Right renal pelvis (tissue), 4 donors: ENCODE measurements around the gene PAQR5. TPM values are rescaled to one million over a fixed set of nuclear protein-coding genes. Genes with fewer than 3 reads are reported as not detected.
A peak's percentile ranks its signal among the peaks of the same experiment; 100 is the strongest.
"Not testable (repeated sequence)": the region's sequence is repeated elsewhere in the genome, so short reads cannot be mapped to it uniquely, and the experiment has no call there.

Source experiments
- DNase-seq, 4 donors: peaks; one replicate each; pipeline ENCODE4 v3.0.0-alpha.2; 2013; ENCODE audit warnings: low read depth in 4 of 4, low spot score in 3 of 4, missing footprints in 1 of 4
- polyA plus RNA-seq, 4 donors: library from polyadenylated mRNA; unstranded; fragments of 120-200 nt; gene quantifications; one replicate each; pipeline ENCODE4 v1.2.1, GENCODE V29; 2013; ENCODE audit not compliant: insufficient read length in 4 of 4

PAQR5 gene
- polyA plus RNA-seq, 4 donors, result 26.7 to 35.6 (median 34.0) TPM

DNA sequence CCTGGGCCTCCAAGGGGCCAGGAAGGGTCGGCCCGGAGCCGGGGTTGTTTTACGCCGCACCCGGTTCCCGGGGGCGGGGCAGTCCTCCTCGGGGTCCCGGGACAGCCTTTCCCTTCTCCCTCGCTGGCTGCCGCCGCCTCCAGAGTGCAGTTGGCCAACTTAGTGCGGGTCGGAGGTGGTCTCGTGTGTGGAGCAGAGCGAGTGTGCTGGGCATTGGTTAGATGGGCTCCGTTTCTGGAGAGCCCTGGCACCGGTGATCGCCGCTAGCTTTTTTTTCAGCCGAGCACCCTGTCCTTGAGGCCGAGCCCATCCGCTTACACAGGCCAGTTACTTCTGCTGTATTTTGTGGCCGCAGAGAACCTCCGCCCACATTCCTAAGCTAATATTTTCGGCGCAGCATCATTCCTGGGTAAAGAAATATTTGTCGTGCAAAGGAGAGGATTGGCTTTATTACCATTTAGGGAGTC, 116.0 kb downstream of the PAQR5 start:
- DNase-seq, result peak in 2 of 4 donors; percentile 33 to 44

DNA sequence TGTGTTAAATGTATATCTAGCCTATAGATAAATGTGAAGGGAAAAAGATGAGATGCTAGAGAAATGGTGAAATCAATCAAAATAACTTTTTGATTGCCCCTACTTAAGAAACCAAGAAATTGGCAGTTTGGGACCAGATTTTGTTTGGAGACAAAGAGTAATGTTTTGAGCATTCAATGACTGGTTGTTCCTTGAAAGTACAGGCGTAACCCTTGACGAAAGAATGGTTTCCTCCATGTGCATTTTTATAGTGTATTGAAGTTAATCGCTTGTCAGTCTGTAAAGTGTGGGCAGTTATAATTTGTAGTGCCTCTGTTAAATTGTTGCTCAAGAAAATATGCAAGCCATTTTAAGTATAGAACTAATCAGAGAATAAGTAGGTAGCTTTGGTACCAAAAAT, 116.7 kb downstream of the PAQR5 start:
- no peak for DNase-seq

GRCh38 chr15:69417581-69417980, 118.9 kb downstream of the PAQR5 start:
- no peak for DNase-seq

GRCh38 chr15:69421498-69421897, 122.8 kb downstream of the PAQR5 start:
- no peak for DNase-seq

DNA sequence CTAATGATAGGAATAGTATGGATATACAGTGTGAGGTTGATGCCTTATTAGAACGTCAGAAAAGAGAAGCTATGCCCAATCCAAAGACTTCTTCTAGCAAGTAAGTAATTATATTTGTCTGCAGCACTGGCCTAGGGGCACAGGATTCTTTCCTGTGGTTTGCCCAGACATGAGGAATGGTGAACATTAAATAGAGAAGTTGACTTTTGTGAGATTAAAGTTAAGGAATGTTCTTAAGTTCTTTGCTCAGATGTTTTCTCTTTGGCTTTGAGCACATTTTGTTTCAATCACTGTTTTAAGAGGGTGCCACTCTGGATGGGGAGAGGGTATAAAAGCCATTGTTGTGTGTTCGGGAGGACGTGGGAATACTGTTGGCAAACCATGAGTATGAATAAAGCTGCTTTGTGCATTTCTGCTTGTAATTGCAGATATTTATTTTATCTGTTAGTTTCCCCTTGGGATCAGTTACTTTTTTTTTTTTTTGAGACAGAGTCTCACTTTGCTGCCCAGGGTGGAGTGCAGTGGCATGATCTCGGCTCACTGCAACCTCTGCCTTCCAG, 123.7 kb downstream of the PAQR5 start:
- DNase-seq, result no peak

DNA sequence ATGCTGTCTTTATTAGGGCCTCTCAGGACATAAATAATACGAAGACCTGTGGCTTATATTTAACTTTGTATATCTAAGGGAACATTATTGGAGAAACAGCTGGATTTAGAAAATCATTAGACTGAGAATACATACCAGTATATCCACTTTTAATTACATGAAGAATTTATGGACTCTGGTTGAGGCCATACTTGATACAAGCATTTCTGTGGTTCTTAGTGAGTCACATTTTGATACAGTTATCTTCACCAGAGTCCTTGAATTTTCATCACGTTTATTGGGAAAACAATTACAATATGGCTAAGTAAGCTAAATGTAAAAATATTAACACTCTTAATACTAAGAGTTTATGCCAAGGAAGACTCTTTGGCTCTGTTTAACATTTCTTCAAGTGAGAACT, 125.3 kb downstream of the PAQR5 start:
- DNase-seq, result no peak

- no peak for DNase-seq
Observed at GRCh38 chr15:69424748-69425413, 126.2 kb downstream of the PAQR5 start.

GRCh38 chr15:69433831-69434230, 135.1 kb downstream of the PAQR5 start:
- DNase-seq, result no peak

DNA sequence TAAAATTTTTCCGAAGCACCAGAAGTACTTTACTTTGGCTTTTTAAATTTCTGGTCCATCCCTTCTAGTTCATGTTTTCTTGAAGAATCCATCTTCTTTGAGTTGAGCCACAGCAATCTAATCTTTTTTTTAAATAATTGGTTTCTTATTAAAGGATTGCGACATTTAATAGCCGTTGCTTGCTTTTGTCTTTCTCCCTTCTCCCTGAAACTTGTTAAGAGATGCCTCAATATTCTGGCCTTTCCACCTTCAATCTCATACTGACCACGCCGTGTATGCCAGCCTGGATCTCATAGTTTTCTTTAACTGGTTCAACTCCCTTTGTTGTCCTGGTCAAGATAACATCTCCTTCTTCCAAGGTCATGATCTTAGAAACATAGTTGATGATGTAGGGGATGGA, 135.5 kb downstream of the PAQR5 start:
- DNase-seq, result no peak

GRCh38 chr15:69434679-69435078, 136.0 kb downstream of the PAQR5 start:
- DNase-seq, result no peak

GRCh38 chr15:69435985-69436384, 137.3 kb downstream of the PAQR5 start:
- DNase-seq, result no peak

DNA sequence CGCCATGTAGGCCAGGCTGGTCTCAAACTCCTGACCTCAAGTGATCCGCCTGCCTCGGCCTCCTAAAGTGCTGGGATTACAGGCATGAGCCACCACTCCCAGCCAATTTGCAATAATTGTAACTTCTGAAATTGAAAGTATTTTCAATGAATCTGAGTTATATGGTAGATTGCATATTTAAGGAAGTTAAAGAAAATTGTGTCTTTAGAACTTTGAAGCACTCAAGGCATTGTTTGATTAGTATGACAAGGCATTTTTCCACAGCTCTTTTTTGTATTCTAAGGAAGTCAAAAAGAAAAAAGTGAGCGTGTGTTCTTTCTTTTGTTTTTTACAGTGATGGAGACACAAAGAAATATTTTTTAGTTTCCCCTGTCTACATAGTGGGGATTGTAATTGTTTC, 138.2 kb downstream of the PAQR5 start:
- no peak for DNase-seq

- DNase-seq, result no peak
Observed at GRCh38 chr15:69439623-69440022, 140.9 kb downstream of the PAQR5 start.

GRCh38 chr15:69443032-69443611, 144.4 kb downstream of the PAQR5 start:
- DNase-seq, result no peak

DNA sequence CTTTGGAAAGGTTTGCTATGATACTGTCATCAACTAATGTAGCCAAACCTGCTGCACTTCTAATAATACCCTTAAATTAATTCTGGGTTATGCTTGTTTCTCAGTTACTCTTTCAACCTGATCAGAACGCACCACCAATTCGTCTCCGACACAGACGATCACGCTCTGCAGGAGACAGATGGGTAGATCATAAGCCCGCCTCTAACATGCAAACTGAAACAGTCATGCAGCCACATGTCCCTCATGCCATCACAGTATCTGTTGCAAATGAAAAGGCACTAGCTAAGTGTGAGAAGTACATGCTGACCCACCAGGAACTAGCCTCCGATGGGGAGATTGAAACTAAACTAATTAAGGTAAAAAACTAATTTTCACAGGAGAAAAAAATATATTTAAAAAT, 146.0 kb downstream of the PAQR5 start:
- DNase-seq, result no peak

GRCh38 chr15:69446953-69447352, 148.2 kb downstream of the PAQR5 start:
- DNase-seq, result no peak

- DNase-seq, result not testable (repeated sequence)
Observed at GRCh38 chr15:69450221-69450620, 151.5 kb downstream of the PAQR5 start.

- DNase-seq, result no peak
Observed at GRCh38 chr15:69450968-69451695, 152.4 kb downstream of the PAQR5 start.

GRCh38 chr15:69451951-69452691, 153.4 kb downstream of the PAQR5 start:
- no peak for DNase-seq

DNA sequence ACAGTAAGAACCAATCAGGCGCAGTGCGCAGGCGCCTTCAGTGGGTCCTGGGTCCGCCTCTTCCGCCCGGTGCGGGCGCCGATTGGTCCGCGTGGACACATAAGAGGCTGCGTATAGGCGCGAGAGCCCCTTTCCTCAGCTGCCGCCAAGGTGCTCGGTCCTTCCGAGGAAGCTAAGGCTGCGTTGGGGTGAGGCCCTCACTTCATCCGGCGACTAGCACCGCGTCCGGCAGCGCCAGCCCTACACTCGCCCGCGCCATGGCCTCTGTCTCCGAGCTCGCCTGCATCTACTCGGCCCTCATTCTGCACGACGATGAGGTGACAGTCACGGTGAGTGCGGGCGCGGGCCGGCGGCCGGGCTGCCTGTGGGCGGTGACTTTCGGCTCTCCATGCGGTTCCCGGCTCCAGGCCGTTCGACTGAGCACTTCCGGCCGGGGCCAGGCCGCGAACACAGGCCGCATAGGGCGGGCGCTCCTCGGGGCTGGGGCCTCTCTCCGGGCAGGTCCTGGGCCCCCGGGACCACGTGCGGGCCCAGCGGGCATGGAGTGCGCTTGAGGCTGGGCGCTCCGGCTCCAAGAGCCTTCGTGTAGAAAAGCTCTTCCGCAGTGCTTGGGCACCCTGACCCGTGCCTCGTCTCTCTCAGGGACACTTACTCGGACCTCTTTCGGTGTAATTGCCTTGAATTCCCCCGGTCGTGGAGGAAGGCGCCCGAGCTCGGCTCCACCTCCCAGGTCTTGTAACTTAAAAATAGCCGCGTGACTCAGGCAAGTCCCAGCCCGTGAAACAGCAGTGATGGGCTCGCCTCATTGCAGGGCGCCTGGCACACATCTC, 154.2 kb downstream of the PAQR5 start, which contains the start of gene RPLP1:
Gene RPLP1, plus strand, starts transcription at position 127 of the 830 bp plus-strand sequence. Its CDS starts 131 bp downstream, at position 258.
- DNase-seq, result peak; percentile 94 to 97 (median 95)
